ENCODE results near the gene KMO.

Gene KMO

GRCh38 chr1:241631674-241632073 is 99.5 kb downstream of the KMO start:
- DNase-seq = no peak

GRCh38 chr1:241632987-241633386 is 100.8 kb downstream of the KMO start:
- no peak for DNase-seq

- no peak for DNase-seq
Measured at GRCh38 chr1:241635556-241636152, 103.5 kb downstream of the KMO start.

GRCh38 chr1:241636291-241636690 is 104.1 kb downstream of the KMO start:
- DNase-seq = no peak

- DNase-seq = no peak
Measured at GRCh38 chr1:241637046-241637590, 104.9 kb downstream of the KMO start.

GRCh38 chr1:241637604-241638003 is 105.4 kb downstream of the KMO start:
- DNase-seq = no peak

- DNase-seq = no peak
Measured at GRCh38 chr1:241638099-241638682, 106.0 kb downstream of the KMO start.

- DNase-seq = no peak
Measured at GRCh38 chr1:241638909-241639622, 106.9 kb downstream of the KMO start.

- peak; percentile 23 for DNase-seq
Measured at GRCh38 chr1:241639623-241640148, 107.5 kb downstream of the KMO start.

GRCh38 chr1:241640149-241640866 is 108.1 kb downstream of the KMO start, which contains the start of the genes CHML and OPN3:
Gene CHML (minus strand): TSS chr1:241640369. CDS start chr1:241635766, 4,603 bp downstream.
Gene OPN3 (minus strand): TSS chr1:241640369. CDS start chr1:241640254, 115 bp downstream.
- peak; percentile 90 for DNase-seq

- no peak for DNase-seq
Measured at GRCh38 chr1:241640867-241641622, 108.9 kb downstream of the KMO start.

- no peak for DNase-seq
Measured at GRCh38 chr1:241641773-241642592, 109.8 kb downstream of the KMO start.

- no peak for DNase-seq
Measured at GRCh38 chr1:241642593-241642944, 110.4 kb downstream of the KMO start.

- no peak for DNase-seq
Measured at GRCh38 chr1:241644259-241644658, 112.1 kb downstream of the KMO start.

- no peak for DNase-seq
Measured at GRCh38 chr1:241645199-241645598, 113.0 kb downstream of the KMO start.
